H9 (cell line): ENCODE measurements around the gene SDK1. TPM values are rescaled to one million over a fixed set of nuclear protein-coding genes. Genes with fewer than 3 reads are reported as not detected.

Experiments
- DNase-seq: peaks from one replicate; pipeline ENCODE4 v3.0.0-alpha.2; 2017
- H2AFZ ChIP-seq: one replicate; pipeline ENCODE4 v1.6.1; 2013; ENCODE audit warnings: mild to moderate bottlenecking, low read length, control low read depth, moderate library complexity
- H2AK5ac ChIP-seq: 2 replicates; pipeline ENCODE4 v1.6.1; 2013; ENCODE audit warnings: low read length, control low read depth, mixed read lengths; ENCODE audit not compliant: insufficient read length
- H2BK120ac ChIP-seq: one replicate; pipeline ENCODE4 v1.6.1; 2013; ENCODE audit warnings: low read depth, mild to moderate bottlenecking, low read length, control low read depth, inconsistent platforms; ENCODE audit not compliant: poor library complexity, severe bottlenecking
- H2BK12ac ChIP-seq: 2 replicates; pipeline ENCODE4 v1.6.1; 2013; ENCODE audit warnings: low read length, control low read depth, mixed read lengths, low read depth; ENCODE audit not compliant: insufficient read length
- H2BK15ac ChIP-seq: 2 replicates; pipeline ENCODE4 v1.6.1; 2013; ENCODE audit warnings: low read depth, low read length, control low read depth
- H2BK20ac ChIP-seq: one replicate; pipeline ENCODE4 v1.6.1; 2013; ENCODE audit warnings: low read depth, mild to moderate bottlenecking, low read length, control low read depth, inconsistent platforms; ENCODE audit not compliant: poor library complexity, severe bottlenecking
- H2BK5ac ChIP-seq: 2 replicates; pipeline ENCODE4 v1.6.1; 2013; ENCODE audit warnings: low read length, control low read depth, mixed read lengths; ENCODE audit not compliant: insufficient read length
- H3K14ac ChIP-seq: 2 replicates; pipeline ENCODE4 v1.6.1; 2013; ENCODE audit warnings: low read length, control low read depth; ENCODE audit not compliant: insufficient read depth
- H3K18ac ChIP-seq: 2 replicates; pipeline ENCODE4 v1.6.1; 2013; ENCODE audit warnings: low read depth, mild to moderate bottlenecking, mixed read lengths, low read length, control low read depth; ENCODE audit not compliant: insufficient read length
- H3K23ac ChIP-seq: 2 replicates; pipeline ENCODE4 v1.6.1; 2013; ENCODE audit warnings: low read length, control low read depth, mixed read lengths, low read depth; ENCODE audit not compliant: insufficient read length
- H3K23me2 ChIP-seq: 2 replicates; pipeline ENCODE4 v1.6.1; 2013; ENCODE audit warnings: low read depth, mild to moderate bottlenecking, mixed read lengths, low read length, control low read depth; ENCODE audit not compliant: insufficient read length, poor library complexity, severe bottlenecking
- H3K27ac ChIP-seq: 2 replicates; pipeline ENCODE4 v1.5.1; 2013; ENCODE audit warnings: low read length, control low read depth, mixed read lengths, low read depth; ENCODE audit not compliant: insufficient read length
- H3K27me3 ChIP-seq: 2 replicates; pipeline ENCODE4 v1.6.1; 2013; ENCODE audit warnings: low read length, control low read depth, inconsistent platforms; ENCODE audit not compliant: insufficient read depth
- H3K4ac ChIP-seq: 2 replicates; pipeline ENCODE4 v1.6.1; 2013; ENCODE audit warnings: low read depth, mild to moderate bottlenecking, control low read depth, inconsistent platforms, low read length, moderate library complexity
- H3K4me1 ChIP-seq: 2 replicates; pipeline ENCODE4 v1.6.1; 2013; ENCODE audit warnings: low read length, control low read depth, inconsistent platforms; ENCODE audit not compliant: insufficient read depth
- H3K4me2 ChIP-seq: 2 replicates; pipeline ENCODE4 v1.6.1; 2013; ENCODE audit warnings: low read length, control low read depth, mixed read lengths; ENCODE audit not compliant: insufficient read length, insufficient read depth
- H3K56ac ChIP-seq: 2 replicates; pipeline ENCODE4 v1.6.1; 2013; ENCODE audit warnings: low read depth, mild to moderate bottlenecking, mixed read lengths, low read length, control low read depth; ENCODE audit not compliant: insufficient read length
- H3K79me1 ChIP-seq: 2 replicates; pipeline ENCODE4 v1.6.1; 2013; ENCODE audit warnings: low read depth, mild to moderate bottlenecking, moderate library complexity, low read length, control low read depth, inconsistent platforms; ENCODE audit not compliant: insufficient read depth, poor library complexity, severe bottlenecking
- H3K79me2 ChIP-seq: 2 replicates; pipeline ENCODE4 v1.6.1; 2013; ENCODE audit warnings: low read length, control low read depth, inconsistent platforms; ENCODE audit not compliant: insufficient read depth
- H3K9ac ChIP-seq: 2 replicates; pipeline ENCODE4 v1.6.1; 2013; ENCODE audit warnings: low read length, control low read depth, mixed read lengths; ENCODE audit not compliant: insufficient read length; ENCODE audit errors: extremely low read depth
- H3K9me3 ChIP-seq: one replicate; pipeline ENCODE4 v1.6.1; 2013; ENCODE audit warnings: low read depth, low read length, inconsistent platforms; ENCODE audit not compliant: control insufficient read depth
- H3T11ph ChIP-seq: one replicate; pipeline ENCODE4 v1.6.1; 2013; ENCODE audit warnings: mild to moderate bottlenecking, low read length, control low read depth, inconsistent platforms
- H4K20me1 ChIP-seq: one replicate; pipeline ENCODE4 v1.6.1; 2013; ENCODE audit not compliant: control insufficient read depth, insufficient read length, insufficient read depth
- H4K5ac ChIP-seq: 2 replicates; pipeline ENCODE4 v1.6.1; 2013; ENCODE audit warnings: low read depth, mild to moderate bottlenecking, mixed read lengths, low read length, control low read depth; ENCODE audit not compliant: insufficient read length
- H4K8ac ChIP-seq: replicated peaks from 2 replicates; pipeline ENCODE4 v1.6.1; 2013; ENCODE audit warnings: low read length, control low read depth, mixed read lengths, low read depth; ENCODE audit not compliant: insufficient read length
- H4K91ac ChIP-seq: 2 replicates; pipeline ENCODE4 v1.6.1; 2013; ENCODE audit warnings: low read depth, mild to moderate bottlenecking, moderate library complexity, mixed read lengths, low read length, control low read depth; ENCODE audit not compliant: insufficient read length
- H3K27ac Mint-ChIP-seq, 3 experiments: 2 replicates in 2 of 3; 3 replicates in 1 of 3; pipeline ENCODE4 v1.8.0; 2020 to 2021; ENCODE audit warnings: mixed read lengths in 3 of 3, mild to moderate bottlenecking in 1 of 3, moderate library complexity in 1 of 3
- H3K27me3 Mint-ChIP-seq: 2 replicates; pipeline ENCODE4 v1.8.0; 2021; ENCODE audit warnings: low read depth, mild to moderate bottlenecking, moderate library complexity, mixed read lengths
- H3K36me3 Mint-ChIP-seq, 3 experiments: 2 replicates in 2 of 3; 3 replicates in 1 of 3; pipeline ENCODE4 v1.8.0; 2020 to 2021; ENCODE audit warnings: low read depth in 3 of 3, mixed read lengths in 3 of 3; ENCODE audit not compliant: insufficient read depth in 1 of 3
- H3K4me1 Mint-ChIP-seq, 2 experiments: 2 replicates each; pipeline ENCODE4 v1.8.0; 2020; ENCODE audit warnings: mixed read lengths in 2 of 2
- H3K4me3 Mint-ChIP-seq, 2 experiments: 2 replicates in 1 of 2; 3 replicates in 1 of 2; pipeline ENCODE4 v1.8.0; 2020 to 2021; ENCODE audit warnings: mild to moderate bottlenecking in 2 of 2, mixed read lengths in 2 of 2, moderate library complexity in 1 of 2
- H3K9me3 Mint-ChIP-seq, 2 experiments: 2 replicates in 1 of 2; 3 replicates in 1 of 2; pipeline ENCODE4 v1.8.0; 2020; ENCODE audit warnings: mild to moderate bottlenecking in 2 of 2, mixed read lengths in 2 of 2, moderate library complexity in 1 of 2
- WGBS: extraction: QIAGEN DNeasy Blood & Tissue Kit; methylation state at CpG from one replicate; pipeline ENCODE4 v1.1.7; 2013; ENCODE audit warnings: missing lambda C conversion rate, low lambda C conversion rate, mixed read lengths; ENCODE audit not compliant: insufficient read length; ENCODE audit errors: extremely low coverage; 5-methylcytosine and 5-hydroxymethylcytosine counted together
- total RNA-seq: library from RNA; stranded (reverse); gene quantifications from 2 replicates; pipeline ENCODE4 v1.2.1, GENCODE V29; 2021
- TF ChIP-seq, protein P1 (sequence below): fragments of 200-600 bp; sonication (generic); conservative IDR thresholded peaks from 3 replicates; pipeline ENCODE4 v1.8.0; 2021; ENCODE audit warnings: antibody characterized with exemption, mild to moderate bottlenecking

The SDK1 gene
- total RNA-seq, 1 experiment from 2014 or later: 8.7 TPM

- no peak overlapping the region for H3K4me2 ChIP-seq
- Mint-ChIP-seq H3K36me3 (peaks cover 0 to 4% (median 2%) of the 10 kb centered on the region in 3 experiments; a peak in 3 of 7 replicates), H3K27me3 (no peaks in the 10 kb centered on the region), H3K27ac (no peak overlapping the region), H3K9me3 (peaks cover 10 to 15% of the 10 kb centered on the region in 2 experiments; a peak in 4 of 5 replicates), H3K4me1 (peaks cover 0 to 2% of the 10 kb centered on the region in 2 experiments; a peak in 1 of 4 replicates), H3K4me3 (no peak overlapping the region)
- H3K79me2 ChIP-seq: no peaks in the 10 kb centered on the region
- no peak overlapping the region for H4K91ac ChIP-seq
- TF ChIP-seq, protein P1, sequence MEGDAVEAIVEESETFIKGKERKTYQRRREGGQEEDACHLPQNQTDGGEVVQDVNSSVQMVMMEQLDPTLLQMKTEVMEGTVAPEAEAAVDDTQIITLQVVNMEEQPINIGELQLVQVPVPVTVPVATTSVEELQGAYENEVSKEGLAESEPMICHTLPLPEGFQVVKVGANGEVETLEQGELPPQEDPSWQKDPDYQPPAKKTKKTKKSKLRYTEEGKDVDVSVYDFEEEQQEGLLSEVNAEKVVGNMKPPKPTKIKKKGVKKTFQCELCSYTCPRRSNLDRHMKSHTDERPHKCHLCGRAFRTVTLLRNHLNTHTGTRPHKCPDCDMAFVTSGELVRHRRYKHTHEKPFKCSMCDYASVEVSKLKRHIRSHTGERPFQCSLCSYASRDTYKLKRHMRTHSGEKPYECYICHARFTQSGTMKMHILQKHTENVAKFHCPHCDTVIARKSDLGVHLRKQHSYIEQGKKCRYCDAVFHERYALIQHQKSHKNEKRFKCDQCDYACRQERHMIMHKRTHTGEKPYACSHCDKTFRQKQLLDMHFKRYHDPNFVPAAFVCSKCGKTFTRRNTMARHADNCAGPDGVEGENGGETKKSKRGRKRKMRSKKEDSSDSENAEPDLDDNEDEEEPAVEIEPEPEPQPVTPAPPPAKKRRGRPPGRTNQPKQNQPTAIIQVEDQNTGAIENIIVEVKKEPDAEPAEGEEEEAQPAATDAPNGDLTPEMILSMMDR: no peak
- no peak overlapping the region for H2BK5ac ChIP-seq
- H3K9ac ChIP-seq: no peak overlapping the region
- H3K27ac ChIP-seq: no peak overlapping the region
- no peak for DNase-seq
- no peak overlapping the region for H2AK5ac ChIP-seq
- H3K14ac ChIP-seq: no peak overlapping the region
- H2BK120ac ChIP-seq: no peak overlapping the region
- H3K18ac ChIP-seq: no peak overlapping the region
- H3K9me3 ChIP-seq: no peaks in the 10 kb centered on the region
- no peak overlapping the region for H2BK12ac ChIP-seq
- no peak overlapping the region for H3K56ac ChIP-seq
- no peak overlapping the region for H4K8ac ChIP-seq
- no peaks in the 10 kb centered on the region for H4K20me1 ChIP-seq
- H3K23me2 ChIP-seq: no peaks in the 10 kb centered on the region
- no peak overlapping the region for H2AFZ ChIP-seq
- no peaks in the 10 kb centered on the region for H3K4me1 ChIP-seq
- no peak overlapping the region for H2BK15ac ChIP-seq
- no peak overlapping the region for H3K23ac ChIP-seq
- WGBS: no CpG with 5 or more reads among the region's 7 CpGs
- no peaks in the 10 kb centered on the region for H3K79me1 ChIP-seq
- no peak overlapping the region for H4K5ac ChIP-seq
- H2BK20ac ChIP-seq: no peak overlapping the region
- H3K27me3 ChIP-seq: no peaks in the 10 kb centered on the region
- no peak overlapping the region for H3T11ph ChIP-seq
- H3K4ac ChIP-seq: no peak overlapping the region
Observed at GRCh38 chr7:3598854-3599253, 297.8 kb downstream of the SDK1 start.
